NCI-H226 (cell line): ENCODE results near the gene SOCS2.
"Not testable (repeated sequence)": the region's sequence is repeated elsewhere in the genome, so short reads cannot be mapped to it uniquely, and the experiment has no call there.

ENCODE experiments used
- DNase-seq: peaks from one replicate; pipeline ENCODE4 v3.0.0-alpha.2; 2015

Gene SOCS2, protein sequence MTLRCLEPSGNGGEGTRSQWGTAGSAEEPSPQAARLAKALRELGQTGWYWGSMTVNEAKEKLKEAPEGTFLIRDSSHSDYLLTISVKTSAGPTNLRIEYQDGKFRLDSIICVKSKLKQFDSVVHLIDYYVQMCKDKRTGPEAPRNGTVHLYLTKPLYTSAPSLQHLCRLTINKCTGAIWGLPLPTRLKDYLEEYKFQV

DNA sequence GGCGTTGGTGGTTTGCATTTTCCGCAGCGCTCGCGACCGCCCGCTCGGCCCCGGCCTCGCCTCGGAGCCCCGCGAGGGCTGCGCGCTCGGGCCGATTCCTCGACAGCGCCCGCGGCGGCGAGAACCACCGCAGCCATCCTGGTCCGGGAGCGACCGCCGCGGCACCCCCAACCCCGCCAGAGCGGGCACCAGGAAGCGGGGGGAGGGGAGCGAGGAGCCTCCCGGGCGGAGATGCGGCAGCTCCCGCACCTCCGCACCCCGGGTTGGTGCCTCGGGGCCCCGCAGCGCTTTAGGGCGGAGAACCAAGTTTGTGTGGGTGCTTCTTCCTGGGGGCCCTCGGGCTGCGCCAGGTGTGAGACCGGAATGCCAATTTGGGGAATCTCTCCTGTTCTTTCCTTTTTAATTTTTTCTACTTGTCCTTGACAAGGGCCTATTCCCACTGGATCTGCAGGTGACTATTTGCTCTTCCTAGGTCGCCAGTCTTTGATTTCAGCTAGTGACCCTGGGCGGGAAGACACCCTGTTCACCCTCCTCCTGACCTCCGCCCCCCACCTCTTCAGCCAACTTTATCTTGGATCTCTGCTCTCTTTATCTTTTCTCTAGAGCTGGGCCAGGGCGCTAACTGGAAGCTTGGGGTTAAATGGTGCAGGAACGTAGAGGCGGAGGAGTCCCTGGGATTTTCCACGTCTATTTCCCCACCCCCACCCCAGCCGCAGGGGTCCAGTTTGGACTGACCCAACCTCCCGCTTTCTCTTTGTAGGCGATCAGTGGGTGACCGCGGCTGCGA is at the start of gene SOCS2:
TSS of gene SOCS2 (plus strand) at position 751 of the 787 bp plus-strand sequence. CDS start 223 bp downstream, outside the sequence.
- DNase-seq = no peak

DNA sequence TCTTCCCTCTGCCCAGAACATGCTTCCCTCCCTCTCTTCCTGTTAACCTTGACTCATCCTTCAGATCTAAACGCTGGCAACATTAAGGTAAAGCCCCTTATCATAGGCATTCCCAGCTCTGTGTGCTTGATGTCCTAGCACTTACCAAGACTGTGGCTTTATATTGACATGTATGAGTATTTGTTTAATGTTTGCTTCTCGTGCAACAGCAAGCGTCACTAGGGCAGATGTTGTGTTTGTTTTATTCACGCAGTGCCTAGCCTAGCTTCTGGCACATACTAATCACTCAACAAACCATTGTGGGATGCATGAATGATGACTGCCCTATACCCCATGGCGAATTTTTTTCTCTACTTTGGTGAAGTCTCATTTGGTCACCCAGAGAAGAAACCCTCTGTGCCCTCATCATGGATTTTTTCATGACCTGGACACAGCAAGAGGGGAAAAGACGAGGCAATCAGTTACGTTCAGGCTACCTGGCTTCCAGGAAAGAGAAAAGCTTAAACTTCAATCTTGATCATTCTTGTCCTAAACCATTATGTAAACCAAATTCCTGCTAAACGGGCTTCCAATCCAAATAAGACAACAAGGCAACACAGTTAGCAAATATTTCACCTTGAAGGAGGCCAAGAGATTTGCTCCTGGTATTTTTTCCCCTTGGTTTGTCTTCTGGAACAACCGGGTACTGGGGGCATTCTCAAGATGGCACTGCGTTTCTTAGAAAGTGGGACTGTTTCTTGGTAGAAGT is 47.9 kb upstream of the SOCS2 start:
- no peak for DNase-seq

DNA sequence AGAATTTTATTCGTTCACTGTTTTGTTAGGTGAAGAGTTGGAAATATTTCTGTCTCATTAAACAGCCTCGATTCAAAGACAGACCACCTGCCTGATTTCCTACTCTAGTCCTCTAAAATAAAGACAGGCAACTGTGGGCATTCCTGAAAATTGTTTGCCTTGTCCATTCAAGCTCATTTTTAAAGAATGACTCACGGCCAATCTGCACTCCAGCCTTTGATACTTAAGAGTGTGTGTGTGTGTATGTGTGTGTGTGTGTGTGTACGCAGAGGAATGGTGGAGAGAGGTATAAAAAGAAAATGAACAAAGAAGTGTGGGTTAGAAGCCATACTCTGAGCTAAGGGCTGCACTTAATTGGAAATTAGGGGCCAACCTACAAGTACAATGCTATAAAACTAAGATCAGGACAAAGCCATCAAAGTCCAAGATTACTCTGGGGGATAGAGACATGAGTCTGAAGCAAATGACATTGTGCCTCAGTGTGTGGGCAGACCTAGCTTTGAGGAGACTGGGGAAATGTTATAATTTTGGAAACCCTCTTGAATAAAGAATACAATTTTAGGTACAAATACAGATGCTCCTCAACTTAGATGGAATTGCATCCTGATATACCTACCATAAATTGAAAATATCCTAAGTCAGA is 45.6 kb upstream of the SOCS2 start:
- peak; percentile 88 for DNase-seq

DNA sequence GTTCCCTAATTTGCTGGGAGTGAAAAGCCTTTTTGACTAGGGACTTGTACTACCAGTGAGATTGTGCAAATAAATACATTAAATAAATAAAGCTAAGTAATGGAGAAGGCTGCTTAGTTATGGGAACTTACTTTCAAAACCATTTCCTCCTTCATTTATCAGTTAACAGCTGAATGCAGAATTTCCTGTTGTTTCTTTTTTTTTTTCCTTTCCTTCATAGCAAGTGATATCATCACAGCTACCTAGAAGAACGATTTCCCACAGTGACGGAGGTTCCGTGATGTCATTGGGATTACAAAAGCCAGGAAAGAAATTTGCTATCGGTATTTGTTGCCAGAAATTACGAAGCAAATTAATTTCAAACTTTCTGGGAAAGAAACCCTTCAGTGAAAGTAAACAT is 42.1 kb upstream of the SOCS2 start:
- DNase-seq = no peak

DNA sequence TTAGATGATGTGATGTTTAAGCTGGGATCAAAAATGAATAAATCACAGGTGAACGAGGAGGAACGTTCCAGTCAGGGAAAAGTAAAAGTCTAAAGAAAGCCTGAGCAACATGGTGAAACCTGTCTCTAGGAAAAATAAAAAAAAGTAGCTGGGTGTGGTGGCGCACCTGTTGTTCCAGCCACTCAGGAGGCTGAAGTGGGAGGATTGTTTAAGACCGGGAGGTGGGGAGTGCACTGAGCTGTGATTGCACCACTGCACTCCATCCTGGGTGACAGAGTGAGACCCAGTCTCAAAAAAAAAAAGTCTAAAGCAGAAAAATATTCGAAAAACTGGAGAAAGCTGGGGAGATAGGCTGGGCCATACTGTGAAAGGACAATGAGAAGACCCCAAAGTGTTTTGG is 39.2 kb upstream of the SOCS2 start:
- no peak for DNase-seq

DNA sequence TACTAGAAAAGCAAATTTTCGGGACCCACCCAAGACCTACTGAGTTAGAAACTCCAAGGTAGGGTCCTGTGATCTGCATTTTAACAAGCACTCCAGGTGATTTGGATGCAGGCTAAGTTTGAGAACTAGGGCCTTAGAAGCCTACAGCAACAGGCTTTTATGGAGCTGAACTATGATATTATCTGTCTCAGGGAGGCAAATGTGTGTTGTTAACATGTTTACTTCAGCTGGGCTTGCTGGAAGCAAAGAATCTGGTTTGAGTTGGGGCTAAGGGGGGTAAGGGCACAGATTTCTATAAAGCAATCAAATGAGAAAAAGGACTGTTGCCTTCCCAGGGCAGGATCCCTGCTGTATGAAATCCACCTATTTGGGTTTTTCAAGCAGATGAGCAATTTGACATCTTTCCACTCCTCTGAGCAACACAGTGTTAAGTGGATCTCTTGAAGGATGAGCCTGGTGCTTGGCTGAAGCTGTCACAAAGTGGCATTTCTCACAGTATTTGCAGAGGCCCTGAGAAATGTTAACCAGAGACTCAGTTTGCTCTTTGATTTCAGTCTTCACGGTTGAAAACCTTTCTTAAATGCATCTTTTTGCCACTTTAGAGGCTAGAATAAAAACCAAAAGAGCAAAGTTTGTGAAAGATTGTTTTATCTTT is 36.2 kb upstream of the SOCS2 start:
- DNase-seq = no peak

DNA sequence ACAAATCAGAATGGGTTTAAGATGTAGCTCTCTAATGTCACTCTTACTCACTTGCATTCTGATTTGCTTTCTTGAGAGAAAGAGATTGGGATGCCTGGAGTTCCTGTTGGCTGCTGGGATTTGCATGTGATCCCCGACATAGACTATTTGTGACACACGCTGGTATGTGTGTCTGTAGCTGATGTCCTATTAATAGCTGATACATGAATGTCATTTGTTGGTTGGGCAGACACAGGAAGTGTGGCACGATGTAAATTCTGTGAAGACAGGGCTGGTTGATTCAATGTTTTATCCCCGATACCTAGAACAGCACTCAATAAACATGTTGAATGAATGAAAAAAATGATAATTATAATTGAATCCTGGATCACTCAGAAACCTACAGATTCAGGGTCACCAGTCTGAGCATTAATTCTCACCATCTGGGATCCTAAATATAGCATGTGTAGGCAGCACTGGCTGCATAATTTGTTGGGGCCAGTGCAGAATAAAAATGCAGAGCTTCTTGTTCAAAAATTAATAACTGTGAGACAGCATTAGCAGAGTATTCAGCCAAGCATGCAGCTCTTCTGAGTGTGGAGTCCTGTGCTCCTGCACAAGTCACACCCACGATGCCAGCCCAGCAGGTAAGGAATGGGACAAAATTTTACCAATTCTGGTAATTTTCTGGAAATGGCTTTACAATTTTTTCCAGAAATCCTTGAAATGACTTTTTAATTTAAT is 35.5 kb upstream of the SOCS2 start:
- no peak for DNase-seq

DNA sequence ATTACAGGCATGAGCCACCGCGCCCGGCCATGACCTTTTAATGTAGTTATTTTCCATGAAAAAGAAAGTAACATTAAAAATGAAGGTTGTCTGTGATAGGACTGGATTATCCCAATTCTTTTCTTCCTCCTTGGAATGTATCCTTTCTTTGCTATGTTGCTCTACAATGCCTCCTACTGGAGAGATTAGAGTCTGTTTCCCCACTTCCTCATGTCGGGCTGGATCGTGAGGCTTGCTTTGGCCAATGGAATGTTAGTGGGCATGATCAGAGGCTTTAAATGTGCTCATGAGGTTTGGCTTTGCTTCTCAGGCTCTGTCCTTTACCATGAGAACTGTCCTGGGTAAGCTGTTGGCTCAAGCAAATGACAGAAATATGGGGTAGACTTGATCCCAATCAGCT is 34.7 kb upstream of the SOCS2 start:
- DNase-seq = no peak

DNA sequence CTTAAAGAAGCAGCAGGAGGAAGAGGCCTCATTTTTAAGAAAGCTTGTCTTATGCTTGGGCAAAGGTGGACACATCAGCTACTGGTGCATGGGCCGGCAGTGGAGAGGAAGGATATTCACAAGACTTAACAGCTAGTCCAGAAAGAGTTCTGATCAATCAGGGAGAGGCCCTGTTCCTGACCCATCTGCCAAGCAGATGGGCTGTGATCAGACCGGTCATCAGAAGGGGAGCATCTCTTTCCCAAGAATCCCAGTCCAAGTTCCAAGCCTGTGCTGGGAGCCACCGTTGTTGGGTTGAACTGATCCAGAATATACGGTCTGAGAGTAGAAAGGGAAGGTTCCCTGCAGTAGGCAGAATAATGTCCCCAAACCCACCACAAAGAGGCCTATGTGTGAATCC is 32.7 kb upstream of the SOCS2 start:
- DNase-seq = no peak

DNA sequence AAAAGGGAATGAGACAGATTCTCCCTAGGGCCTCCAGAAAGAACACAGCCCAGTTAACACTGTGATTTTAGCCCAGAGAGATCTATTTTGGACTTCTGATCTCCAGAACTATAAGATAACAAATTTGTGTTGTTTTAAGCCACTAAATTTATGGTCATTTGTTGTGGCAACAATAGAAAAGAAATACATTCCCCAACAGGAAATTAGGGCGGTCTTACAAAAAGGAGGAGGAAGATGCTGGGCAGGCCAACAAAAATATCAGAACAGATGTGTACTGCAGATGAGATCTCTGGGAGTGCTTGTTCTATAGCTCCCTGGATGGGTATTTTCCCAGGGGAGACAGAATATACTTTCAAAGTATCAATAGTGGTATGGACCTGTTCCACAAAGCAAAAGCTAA is 32.0 kb upstream of the SOCS2 start:
- no peak for DNase-seq

DNA sequence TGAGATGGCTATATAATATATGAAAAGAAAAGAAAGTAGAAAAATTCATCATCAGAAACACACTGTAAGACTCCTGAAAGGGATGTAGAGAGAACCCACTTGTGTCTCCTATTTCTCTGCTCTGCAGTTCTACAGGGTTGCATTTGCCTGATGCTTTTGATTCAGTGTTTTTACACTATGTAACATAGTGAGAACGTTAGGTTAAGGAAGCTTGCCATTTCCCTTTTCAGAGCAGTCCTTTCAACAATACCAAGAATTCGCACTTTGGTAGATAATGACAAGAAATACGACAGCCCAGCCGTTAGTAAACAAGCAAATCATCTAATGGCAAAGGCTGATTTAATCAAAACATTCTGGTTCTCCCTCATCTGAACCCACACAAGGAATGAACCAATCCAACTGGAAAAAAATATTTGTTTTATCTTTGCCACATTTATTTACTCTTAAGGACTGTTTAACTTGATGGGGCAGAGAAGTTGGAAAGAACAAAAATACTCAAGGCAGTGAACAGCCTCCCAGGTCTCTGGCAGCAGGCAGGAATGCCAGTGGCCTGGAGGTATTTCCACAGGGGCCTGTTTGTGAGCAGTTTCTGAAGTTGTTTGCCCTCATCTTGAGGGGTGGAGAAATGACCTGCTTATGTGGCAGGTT is 30.8 kb upstream of the SOCS2 start:
- DNase-seq = no peak

DNA sequence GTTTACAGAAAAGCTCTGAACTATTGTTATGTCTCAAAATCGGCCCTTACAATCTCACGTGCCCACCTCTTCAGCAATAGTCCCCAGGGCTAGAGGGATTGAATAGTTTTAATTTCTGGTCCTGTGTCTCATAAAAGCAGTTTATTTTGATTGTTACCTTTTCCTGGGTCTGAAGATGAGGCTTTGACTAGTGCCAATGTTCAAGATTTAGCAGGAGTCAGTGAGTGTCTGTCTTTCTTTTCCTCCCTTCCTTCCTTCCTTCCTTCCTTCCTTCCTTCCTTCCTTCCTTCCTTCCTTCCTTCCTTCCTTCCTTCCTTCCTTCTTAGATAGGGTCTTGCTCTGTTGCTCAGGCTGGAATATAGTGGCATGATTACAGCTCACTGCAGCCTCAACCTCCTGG is 24.7 kb upstream of the SOCS2 start:
- DNase-seq = no peak

DNA sequence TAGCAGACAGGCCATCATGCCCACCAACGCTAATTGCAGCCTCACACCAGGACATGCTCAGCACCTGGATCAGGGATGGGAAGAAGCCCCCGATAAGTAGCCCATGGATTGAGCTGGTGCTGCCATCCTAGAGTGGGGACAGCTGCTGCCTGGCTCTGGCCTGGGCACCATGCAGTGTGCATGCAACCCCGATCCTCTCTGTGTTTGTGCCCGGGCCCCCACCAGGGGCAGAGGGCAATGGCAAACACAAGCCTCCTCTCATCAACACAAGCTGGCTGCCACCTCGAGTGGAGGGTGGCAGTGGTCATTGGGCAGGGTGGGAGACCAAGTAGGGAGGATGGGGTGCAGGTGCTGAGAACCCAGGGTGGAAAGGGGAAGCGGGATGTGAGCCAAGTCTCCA is 23.3 kb upstream of the SOCS2 start:
- no peak for DNase-seq

DNA sequence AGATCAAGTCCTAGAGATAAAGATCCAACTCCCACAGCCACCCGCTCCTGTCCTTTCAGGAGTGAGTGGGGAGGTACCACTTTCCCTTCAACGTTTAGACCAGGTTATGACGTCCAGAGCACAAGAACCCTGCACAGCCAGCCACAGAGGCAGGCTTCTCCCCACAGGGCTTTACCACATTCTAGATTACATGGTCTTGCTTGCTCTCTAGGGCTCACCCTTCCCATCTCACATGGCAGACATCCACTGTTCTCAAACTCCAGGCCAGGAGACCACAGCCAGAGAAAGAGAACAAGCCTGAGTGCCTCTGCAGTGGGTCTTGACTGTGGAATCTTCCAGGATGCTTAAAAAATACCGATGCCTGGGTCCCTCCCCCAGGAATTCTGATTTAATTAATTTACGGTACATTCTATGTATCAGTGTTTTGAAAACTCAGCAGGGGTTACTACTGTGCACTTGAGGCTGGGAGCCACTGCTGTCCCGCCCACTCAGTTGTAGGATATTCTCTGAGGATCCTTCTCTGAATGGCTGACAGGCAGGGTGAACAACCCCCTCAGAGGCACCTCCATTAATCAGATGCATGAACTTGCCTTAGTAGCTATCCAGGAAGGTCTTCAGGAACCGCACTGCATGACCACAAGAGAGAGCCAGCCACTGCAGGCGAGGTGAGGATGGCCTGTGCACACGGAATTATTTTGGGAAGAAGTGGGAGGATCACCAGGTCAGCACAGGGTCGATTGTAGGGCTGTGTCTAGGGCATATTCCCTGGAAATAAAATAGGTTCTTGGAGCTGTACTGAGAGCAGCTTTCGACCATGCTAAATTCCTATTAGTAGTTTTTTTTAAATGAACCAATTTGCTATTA is 21.5 kb upstream of the SOCS2 start:
- DNase-seq = no peak

DNA sequence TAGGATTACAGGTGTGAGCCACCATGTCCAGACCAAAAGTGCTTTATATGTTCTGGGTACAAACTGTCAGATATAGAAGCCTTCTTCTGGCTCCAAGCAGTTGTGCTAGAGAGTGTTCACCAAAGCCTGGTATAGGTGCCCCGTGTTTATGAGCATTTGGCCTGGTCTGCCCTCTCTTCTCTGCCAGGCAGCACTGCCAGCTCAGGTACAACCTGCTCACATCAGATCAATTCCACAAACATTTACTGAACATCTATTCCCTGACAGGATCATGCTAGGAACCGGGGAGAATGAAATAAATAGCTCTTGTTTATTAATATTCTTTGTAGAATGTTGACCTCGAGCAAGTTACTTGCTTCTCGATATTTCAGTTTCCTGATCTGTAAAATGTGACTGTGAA is 20.0 kb upstream of the SOCS2 start:
- no peak for DNase-seq

DNA sequence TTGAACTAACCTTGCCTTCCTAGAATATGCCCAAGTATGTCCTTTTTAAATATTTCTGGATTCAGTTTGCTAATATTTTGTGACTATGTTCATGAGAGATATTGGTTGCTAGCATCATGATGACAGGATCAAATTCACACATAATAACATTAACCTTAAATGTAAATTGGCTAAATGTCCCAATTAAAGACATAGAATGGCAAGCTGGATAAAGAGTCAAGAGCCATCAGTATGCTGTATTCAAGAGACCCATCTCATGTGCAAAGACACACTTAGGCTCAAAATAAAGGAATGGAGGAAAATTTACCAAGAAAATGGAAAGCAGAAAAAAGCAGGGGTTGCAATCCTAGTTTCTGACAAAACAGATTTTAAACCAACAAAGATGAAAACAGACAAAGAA is 14.6 kb upstream of the SOCS2 start:
- DNase-seq = not testable (repeated sequence)

DNA sequence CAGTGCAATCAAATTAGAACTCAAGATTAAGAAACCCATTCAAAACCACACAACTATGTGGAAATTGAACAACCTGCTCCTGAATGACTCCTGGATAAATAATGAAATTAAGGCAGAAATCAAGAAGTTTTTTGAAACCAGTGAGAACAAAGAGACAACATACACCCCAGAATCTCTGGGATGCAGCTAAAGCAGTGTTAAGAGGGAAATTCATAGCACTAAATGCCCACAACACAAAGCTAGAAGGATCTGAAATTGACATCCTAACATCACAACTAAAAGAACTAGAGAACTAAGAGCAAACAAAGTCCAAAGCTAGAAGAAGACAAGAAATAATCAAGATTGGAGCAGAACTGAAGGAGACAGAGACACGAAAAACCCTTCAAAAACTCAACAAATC is 13.8 kb upstream of the SOCS2 start:
- DNase-seq = not testable (repeated sequence)

DNA sequence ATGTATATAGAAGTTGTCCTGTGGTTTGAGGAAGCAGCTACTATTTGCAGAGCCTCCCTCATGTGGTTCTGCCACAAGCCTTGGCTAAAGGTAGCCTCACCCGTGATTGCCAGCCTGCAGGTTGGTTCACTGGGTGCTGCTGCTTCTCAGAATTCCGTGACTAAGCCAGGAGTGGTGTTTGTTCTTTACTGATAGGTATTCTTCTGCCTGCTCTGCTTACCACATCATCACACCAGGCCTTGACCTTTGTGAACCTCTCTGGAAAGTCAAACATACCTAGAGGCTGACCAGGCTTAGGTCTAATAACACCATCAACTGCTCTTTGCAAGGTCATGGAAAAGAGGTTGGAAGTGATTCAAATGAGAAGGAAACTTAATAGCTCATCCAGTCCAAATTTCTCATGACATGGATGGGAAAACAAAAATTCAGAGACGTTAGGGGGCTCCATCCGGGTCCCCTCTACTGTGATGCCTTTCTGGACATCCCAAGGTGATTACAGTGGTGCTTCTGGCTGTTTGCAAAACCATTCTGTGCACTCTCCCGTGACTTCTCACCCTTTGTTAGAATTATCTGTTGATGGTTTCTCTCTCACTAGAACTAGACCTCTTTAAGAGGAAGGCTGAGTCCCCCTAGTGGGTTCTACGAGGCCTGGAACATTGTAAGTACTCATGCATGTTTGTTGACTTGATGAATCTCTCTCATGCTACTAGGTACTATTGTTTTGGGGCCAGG is 8.5 kb upstream of the SOCS2 start:
- DNase-seq = peak; percentile 77

DNA sequence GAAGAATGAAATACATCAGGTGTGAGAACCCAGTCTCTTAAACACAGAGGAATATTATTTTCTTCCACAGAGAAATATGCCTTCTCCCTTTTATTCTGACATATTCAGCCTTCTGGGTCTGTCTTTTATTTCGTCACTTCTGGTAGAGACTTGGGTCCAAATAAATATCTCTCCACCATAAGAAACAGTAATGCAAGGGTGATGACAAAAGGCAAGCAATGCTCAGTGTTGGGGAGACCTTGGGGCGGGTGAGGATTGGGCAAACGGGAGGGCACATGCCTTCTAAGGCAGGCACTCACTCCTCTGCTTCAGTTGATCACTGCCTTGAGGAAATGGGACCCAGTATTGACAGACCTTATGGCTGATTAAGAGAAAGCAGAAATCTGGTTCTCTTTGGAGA is 6.7 kb upstream of the SOCS2 start:
- DNase-seq = no peak

DNA sequence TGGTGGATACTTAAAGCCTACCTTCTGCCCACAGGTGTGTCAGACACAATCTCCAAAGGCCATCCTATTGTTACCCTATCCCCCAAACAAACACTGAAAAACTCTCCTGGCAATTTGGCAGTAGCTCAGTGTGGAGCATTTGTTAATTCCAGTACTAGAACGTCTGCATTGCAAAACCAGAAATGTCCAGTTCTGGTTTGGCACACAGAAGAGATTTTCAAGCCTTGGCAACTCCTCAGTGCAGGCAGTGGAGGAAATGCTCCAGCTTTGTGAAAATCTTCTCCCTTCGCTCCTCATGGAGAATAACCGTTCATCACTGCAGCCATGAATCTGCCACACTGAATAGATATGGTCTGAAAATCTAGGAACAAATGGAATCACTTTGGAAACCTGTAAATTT is 5.3 kb upstream of the SOCS2 start:
- no peak for DNase-seq
